HS-5 (cell line): ENCODE results near the gene STRADA.
"Not testable (repeated sequence)": the region's sequence is repeated elsewhere in the genome, so short reads cannot be mapped to it uniquely, and the experiment has no call there.

Experiments
- DNase-seq: peaks from one replicate; pipeline ENCODE4 v3.0.0-alpha.2; 2012; ENCODE audit warnings: low read depth

Gene STRADA

GRCh38 chr17:63753215-63753614, 11.6 kb upstream of the STRADA start:
- no peak for DNase-seq

GRCh38 chr17:63752707-63753106, 11.1 kb upstream of the STRADA start:
- DNase-seq: no peak

GRCh38 chr17:63751806-63752205, 10.2 kb upstream of the STRADA start:
- no peak for DNase-seq

GRCh38 chr17:63741143-63741407, 524 bp downstream of the STRADA start:
- no peak for DNase-seq

GRCh38 chr17:63740464-63741142, 996 bp downstream of the STRADA start:
- no peak for DNase-seq

- no peak for DNase-seq
Measured at GRCh38 chr17:63735691-63736090, 5.9 kb downstream of the STRADA start.

- DNase-seq: no peak
Measured at GRCh38 chr17:63722403-63722802, 19.2 kb downstream of the STRADA start.

GRCh38 chr17:63720194-63720593, 21.4 kb downstream of the STRADA start:
- not testable (repeated sequence) for DNase-seq

GRCh38 chr17:63718988-63719387, 22.6 kb downstream of the STRADA start:
- DNase-seq: no peak

GRCh38 chr17:63716426-63716825, 25.2 kb downstream of the STRADA start:
- no peak for DNase-seq

GRCh38 chr17:63714550-63715277, 26.9 kb downstream of the STRADA start:
- no peak for DNase-seq

- no peak for DNase-seq
Measured at GRCh38 chr17:63709110-63709509, 32.5 kb downstream of the STRADA start.

GRCh38 chr17:63707151-63707550, 34.4 kb downstream of the STRADA start:
- DNase-seq: no peak

- no peak for DNase-seq
Measured at GRCh38 chr17:63706336-63707082, 35.1 kb downstream of the STRADA start.

- DNase-seq: no peak
Measured at GRCh38 chr17:63705657-63706056, 35.9 kb downstream of the STRADA start.

- DNase-seq: no peak
Measured at GRCh38 chr17:63704836-63705235, 36.8 kb downstream of the STRADA start.

GRCh38 chr17:63704259-63704576, 37.4 kb downstream of the STRADA start:
- no peak for DNase-seq

GRCh38 chr17:63703556-63704258, 37.9 kb downstream of the STRADA start:
- no peak for DNase-seq

GRCh38 chr17:63703029-63703428, 38.6 kb downstream of the STRADA start:
- DNase-seq: no peak

GRCh38 chr17:63702721-63703015, 38.9 kb downstream of the STRADA start:
- DNase-seq: no peak

GRCh38 chr17:63701868-63702720, 39.5 kb downstream of the STRADA start:
- no peak for DNase-seq

- no peak for DNase-seq
Measured at GRCh38 chr17:63701456-63701820, 40.2 kb downstream of the STRADA start.
